ENCODE results near the gene EDN1. TPM values are rescaled to one million over a fixed set of nuclear protein-coding genes. Genes with fewer than 3 reads are reported as not detected.

Gene EDN1
- total RNA-seq, 1 experiment from 2014 or later, result 15.1 TPM

DNA sequence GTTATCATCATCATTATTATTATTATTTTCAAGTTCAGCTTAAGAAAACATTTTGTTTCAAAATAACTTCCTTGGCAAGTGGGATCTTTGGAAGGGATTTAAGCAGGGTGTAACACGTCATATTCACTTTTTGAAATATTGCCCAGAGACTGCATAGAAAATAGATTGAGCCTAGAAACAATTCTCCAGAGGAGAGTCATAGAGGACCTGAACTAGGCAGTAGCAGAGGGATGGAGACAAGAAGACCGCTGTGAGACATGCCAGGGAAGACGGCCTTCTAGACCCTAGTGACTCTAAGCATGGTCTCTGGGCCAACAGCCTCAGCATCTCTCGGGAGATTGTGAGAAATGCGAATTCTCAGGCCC, 55.5 kb downstream of the EDN1 start:
- peak overlapping the region; percentile 98 for H3K27ac ChIP-seq (ENCODE audit: low read length)
- POLR2A ChIA-PET, result no interaction called here
- BruUV-seq (replicated peaks), result no TSS peak
- H3K9me3 ChIP-seq (ENCODE audit: control insufficient read depth, insufficient read depth, low read depth, low read length), result peaks cover 4% of the 10 kb centered on the region; the same call in 1 of the 2 replicates
- ATAC-seq (no peak), DNase-seq (ENCODE audit: low read depth, low spot score) (no peak)
- no peaks in the 10 kb centered on the region for H3K27me3 ChIP-seq (ENCODE audit: control insufficient read depth, insufficient read depth, low read length)
- H3K4me3 ChIP-seq (ENCODE audit: low read depth in 2 of 2, low read length in 2 of 2), result no peak overlapping the region
- TF ChIP-seq CTCF (IDR thresholded peaks at IDR 0.05) (no peak), REST (IDR thresholded peaks at IDR 0.05; ENCODE audit: insufficient read depth in 1 of 2, low read depth in 2 of 2, low read length in 1 of 2) (no peak), TCF7L2 (IDR thresholded peaks at IDR 0.05; ENCODE audit: low read depth, low read length) (no peak), POLR2AphosphoS5 (IDR thresholded peaks at IDR 0.05; ENCODE audit: low read depth, low read length) (no peak), SIN3A (IDR thresholded peaks at IDR 0.05; ENCODE audit: borderline replicate concordance, insufficient read depth, low read depth, low read length) (no peak)
- CTCF ChIA-PET, result no interaction called here
- in situ Hi-C loops (cut with HindIII; ENCODE audit: low pct_unique_long_range_greater_than_20kb, low sequenced_read_pairs), result no loop called here
- H3K4me1 ChIP-seq (ENCODE audit: control insufficient read depth, insufficient read depth, low read length), result peaks cover 54% of the 10 kb centered on the region
- intact Hi-C loops (cut with micrococcal nuclease; ENCODE audit: unreplicated experiment), result no loop called here
- no peaks in the 10 kb centered on the region for H3K36me3 ChIP-seq (ENCODE audit: control insufficient read depth, insufficient read depth, low read length)

Measured in Panc1 (cell line).